Measurements from ENCODE around the gene ALPK1.

Gene ALPK1

DNA sequence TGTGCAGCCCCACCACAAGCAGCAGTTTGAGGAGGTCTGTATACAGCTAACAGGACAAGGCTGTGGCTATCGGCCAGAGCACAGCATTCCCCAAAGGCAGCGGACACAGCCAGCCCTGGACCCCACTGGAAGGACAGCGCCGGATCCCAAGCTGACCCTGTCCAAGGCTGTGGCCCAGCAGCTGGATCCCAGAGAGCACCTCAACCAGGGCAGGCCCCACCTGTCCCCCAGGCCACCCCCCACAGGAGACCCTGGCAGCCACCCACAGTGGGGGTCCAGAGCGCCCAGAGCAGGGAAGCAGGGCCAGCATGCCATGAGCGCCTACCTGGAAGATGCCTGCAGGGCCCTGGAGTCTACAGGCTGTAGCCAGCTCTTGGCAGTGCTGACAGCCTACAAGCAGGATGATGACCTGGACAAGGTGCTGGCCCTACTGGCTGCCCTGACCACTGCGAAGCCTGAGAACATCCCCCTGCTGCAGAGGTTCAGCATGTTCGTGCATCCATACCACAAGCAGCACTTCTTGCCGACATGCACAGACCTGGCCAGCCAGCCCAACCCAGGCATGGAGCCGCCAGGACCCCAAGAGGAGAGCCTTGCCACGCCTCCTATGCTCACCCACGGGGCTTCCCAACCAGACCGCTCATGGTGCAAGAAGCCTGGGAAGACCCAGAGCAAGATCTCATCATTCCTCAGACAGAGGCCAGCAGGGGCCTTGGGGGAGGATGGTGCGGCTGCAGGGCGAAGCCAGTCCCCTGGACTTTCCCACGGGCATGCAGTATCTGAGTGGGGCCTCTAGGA lies 62.0 kb downstream of the ALPK1 start:
- H3K4me3 ChIP-seq (ENCODE audit: low read depth, low read length): no peak overlapping the region
- no peak overlapping the region for H3K27ac ChIP-seq (ENCODE audit: extremely low read depth, low read depth, low read length)
- no peaks in the 10 kb centered on the region for H3K4me1 ChIP-seq (ENCODE audit: control insufficient read depth, insufficient read depth, low read length)
- POLR2A ChIA-PET: no interaction called here
- TF ChIP-seq SALL2 (tag by site-specific recombination; IDR thresholded peaks at IDR 0.05; ENCODE audit: borderline replicate concordance) (no peak), ZNF138 (tag by site-specific recombination; IDR thresholded peaks at IDR 0.05; ENCODE audit: borderline replicate concordance) (no peak), ZNF670 (tag by site-specific recombination; IDR thresholded peaks at IDR 0.05; ENCODE audit: low read depth) (no peak), ZFP69B (tag by site-specific recombination; IDR thresholded peaks at IDR 0.05) (no peak), MEIS1 (CRISPR knock-in tag; IDR thresholded peaks at IDR 0.05; ENCODE audit: borderline replicate concordance) (no peak), ZNF184 (tag by site-specific recombination; IDR thresholded peaks at IDR 0.05) (no peak), ZFP3 (tag by site-specific recombination; IDR thresholded peaks at IDR 0.05; ENCODE audit: low read depth) (no peak)
- TF ChIP-seq, protein P1, sequence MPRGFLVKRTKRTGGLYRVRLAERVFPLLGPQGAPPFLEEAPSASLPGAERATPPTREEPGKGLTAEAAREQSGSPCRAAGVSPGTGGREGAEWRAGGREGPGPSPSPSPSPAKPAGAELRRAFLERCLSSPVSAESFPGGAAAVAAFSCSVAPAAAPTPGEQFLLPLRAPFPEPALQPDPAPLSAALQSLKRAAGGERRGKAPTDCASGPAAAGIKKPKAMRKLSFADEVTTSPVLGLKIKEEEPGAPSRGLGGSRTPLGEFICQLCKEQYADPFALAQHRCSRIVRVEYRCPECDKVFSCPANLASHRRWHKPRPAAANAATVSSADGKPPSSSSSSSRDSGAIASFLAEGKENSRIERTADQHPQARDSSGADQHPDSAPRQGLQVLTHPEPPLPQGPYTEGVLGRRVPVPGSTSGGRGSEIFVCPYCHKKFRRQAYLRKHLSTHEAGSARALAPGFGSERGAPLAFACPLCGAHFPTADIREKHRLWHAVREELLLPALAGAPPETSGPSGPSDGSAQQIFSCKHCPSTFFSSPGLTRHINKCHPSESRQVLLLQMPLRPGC (tag by site-specific recombination; IDR thresholded peaks at IDR 0.05): no peak
- TF ChIP-seq, protein P2, sequence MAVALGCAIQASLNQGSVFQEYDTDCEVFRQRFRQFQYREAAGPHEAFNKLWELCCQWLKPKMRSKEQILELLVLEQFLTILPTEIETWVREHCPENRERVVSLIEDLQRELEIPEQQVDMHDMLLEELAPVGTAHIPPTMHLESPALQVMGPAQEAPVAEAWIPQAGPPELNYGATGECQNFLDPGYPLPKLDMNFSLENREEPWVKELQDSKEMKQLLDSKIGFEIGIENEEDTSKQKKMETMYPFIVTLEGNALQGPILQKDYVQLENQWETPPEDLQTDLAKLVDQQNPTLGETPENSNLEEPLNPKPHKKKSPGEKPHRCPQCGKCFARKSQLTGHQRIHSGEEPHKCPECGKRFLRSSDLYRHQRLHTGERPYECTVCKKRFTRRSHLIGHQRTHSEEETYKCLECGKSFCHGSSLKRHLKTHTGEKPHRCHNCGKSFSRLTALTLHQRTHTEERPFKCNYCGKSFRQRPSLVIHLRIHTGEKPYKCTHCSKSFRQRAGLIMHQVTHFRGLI (tag by site-specific recombination; IDR thresholded peaks at IDR 0.05): no peak
- TF ChIP-seq, protein P3, sequence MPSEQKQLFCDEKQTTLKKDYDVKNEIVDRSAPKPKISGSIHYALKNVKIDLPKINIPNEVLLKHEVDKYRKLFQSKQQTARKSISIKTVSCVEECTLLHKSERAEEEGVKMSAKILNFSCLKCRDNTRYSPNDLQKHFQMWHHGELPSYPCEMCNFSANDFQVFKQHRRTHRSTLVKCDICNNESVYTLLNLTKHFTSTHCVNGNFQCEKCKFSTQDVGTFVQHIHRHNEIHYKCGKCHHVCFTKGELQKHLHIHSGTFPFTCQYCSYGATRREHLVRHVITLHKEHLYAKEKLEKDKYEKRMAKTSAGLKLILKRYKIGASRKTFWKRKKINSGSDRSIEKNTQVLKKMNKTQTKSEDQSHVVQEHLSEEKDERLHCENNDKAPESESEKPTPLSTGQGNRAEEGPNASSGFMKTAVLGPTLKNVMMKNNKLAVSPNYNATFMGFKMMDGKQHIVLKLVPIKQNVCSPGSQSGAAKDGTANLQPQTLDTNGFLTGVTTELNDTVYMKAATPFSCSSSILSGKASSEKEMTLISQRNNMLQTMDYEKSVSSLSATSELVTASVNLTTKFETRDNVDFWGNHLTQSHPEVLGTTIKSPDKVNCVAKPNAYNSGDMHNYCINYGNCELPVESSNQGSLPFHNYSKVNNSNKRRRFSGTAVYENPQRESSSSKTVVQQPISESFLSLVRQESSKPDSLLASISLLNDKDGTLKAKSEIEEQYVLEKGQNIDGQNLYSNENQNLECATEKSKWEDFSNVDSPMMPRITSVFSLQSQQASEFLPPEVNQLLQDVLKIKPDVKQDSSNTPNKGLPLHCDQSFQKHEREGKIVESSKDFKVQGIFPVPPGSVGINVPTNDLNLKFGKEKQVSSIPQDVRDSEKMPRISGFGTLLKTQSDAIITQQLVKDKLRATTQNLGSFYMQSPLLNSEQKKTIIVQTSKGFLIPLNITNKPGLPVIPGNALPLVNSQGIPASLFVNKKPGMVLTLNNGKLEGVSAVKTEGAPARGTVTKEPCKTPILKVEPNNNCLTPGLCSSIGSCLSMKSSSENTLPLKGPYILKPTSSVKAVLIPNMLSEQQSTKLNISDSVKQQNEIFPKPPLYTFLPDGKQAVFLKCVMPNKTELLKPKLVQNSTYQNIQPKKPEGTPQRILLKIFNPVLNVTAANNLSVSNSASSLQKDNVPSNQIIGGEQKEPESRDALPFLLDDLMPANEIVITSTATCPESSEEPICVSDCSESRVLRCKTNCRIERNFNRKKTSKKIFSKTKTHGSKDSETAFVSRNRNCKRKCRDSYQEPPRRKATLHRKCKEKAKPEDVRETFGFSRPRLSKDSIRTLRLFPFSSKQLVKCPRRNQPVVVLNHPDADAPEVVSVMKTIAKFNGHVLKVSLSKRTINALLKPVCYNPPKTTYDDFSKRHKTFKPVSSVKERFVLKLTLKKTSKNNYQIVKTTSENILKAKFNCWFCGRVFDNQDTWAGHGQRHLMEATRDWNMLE (tag by site-specific recombination; conservative IDR thresholded peaks at IDR 0.05; ENCODE audit: low read depth): no peak
- CTCF ChIA-PET: no interaction called here
- no peaks in the 10 kb centered on the region for H3K9me3 ChIP-seq (ENCODE audit: control insufficient read depth, insufficient read depth, low read depth, low read length)
- H3K36me3 ChIP-seq (ENCODE audit: control insufficient read depth in 2 of 2, insufficient read depth in 1 of 2, low read length in 2 of 2): no peaks in the 10 kb centered on the region

DNA sequence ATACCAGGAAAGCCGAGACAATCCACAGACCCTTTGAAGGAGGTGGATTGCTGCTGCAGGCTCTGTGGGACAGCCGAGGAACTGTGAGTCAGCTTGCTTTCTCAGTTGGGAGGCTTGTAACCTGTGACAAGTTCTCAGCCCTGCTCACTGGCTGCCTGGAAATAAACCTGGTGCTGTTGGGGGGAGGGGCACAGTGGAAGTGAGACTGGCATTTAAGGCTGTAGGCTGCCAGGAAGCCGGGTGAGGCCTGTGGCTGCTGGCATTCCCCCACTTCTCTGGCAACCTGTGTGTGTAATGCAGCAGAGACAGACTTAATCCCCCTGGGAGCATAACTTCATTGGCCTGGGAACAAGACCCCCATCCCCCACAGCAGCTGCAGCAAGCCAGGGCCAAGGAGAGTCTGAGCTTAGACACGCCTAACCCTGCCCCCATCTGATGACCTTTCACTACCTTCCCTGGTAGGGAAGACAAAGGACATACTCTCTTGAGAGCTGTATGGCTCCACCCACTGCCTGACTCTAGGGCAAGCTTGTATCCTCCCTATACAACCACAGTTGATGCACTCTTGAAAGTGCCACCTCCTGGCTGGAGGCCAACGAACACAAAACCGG lies 64.1 kb downstream of the ALPK1 start:
- H3K27ac ChIP-seq (ENCODE audit: extremely low read depth, low read depth, low read length): no peak overlapping the region
- ChIA-PET POLR2A (no interaction called here), CTCF (interaction anchor here (1.3 kb wide), 1 partner anchor 34 kb away, joined by 3 read pairs; no protein-coding TSS in a partner anchor)

DNA sequence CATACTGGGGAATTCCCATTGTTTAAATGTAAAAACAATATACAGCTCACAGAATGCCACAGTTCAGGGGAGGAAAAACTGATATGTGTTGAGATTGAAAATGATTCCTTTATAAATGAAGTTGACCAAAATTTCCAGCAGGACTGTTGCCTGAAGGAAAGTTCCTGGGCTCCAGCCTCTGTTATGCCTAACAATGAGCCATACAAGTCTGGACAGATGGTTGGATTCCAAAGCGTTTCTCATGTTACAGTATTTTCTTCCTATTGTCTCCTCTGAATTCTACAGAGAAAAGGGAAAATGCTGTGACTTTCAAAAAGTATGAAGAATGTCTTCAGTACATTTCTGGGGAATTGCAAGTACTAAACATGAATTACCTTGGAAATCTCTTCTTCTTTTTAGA lies 73.3 kb downstream of the ALPK1 start:
- Histone ChIP-seq H3K4me1 (ENCODE audit: control insufficient read depth, insufficient read depth, low read length) (no peaks in the 10 kb centered on the region), H3K36me3 (ENCODE audit: control insufficient read depth in 2 of 2, insufficient read depth in 1 of 2, low read length in 2 of 2) (no peaks in the 10 kb centered on the region), H3K4me3 (ENCODE audit: low read depth, low read length) (no peak overlapping the region), H3K27ac (ENCODE audit: extremely low read depth, low read depth, low read length) (no peak overlapping the region), H3K9me3 (ENCODE audit: control insufficient read depth, insufficient read depth, low read depth, low read length) (no peaks in the 10 kb centered on the region)
- ChIA-PET CTCF (interaction anchor here (0.6 to 1.2 kb wide), 3 partner anchors 16 to 154 kb away, joined by 3 to 4 read pairs (median 3); no protein-coding TSS in a partner anchor), POLR2A (no interaction called here)
- TF ChIP-seq ZNF664 (tag by site-specific recombination; IDR thresholded peaks at IDR 0.05) (no peak), ZNF48 (tag by site-specific recombination; IDR thresholded peaks at IDR 0.05) (no peak), SETDB1 (IDR thresholded peaks at IDR 0.05; ENCODE audit: insufficient read length, low read length) (no peak), ZBTB20 (tag by site-specific recombination; IDR thresholded peaks at IDR 0.05) (no peak), ZNF391 (tag by site-specific recombination; IDR thresholded peaks at IDR 0.05; ENCODE audit: borderline replicate concordance, low read depth) (no peak), ZNF501 (tag by site-specific recombination; IDR thresholded peaks at IDR 0.05) (no peak)
- TF ChIP-seq, protein P4, sequence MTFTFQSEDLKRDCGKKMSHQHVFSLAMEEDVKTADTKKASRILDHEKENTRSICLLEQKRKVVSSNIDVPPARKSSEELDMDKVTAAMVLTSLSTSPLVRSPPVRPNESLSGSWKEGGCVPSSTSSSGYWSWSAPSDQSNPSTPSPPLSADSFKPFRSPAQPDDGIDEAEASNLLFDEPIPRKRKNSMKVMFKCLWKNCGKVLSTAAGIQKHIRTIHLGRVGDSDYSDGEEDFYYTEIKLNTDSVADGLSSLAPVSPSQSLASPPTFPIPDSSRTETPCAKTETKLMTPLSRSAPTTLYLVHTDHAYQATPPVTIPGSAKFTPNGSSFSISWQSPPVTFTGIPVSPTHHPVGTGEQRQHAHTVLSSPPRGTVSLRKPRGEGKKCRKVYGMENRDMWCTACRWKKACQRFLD (tag by site-specific recombination; IDR thresholded peaks at IDR 0.05): no peak

More for the DNA sequence above, 64.1 kb downstream of the ALPK1 start:
- Histone ChIP-seq H3K4me1 (ENCODE audit: control insufficient read depth, insufficient read depth, low read length) (no peaks in the 10 kb centered on the region), H3K9me3 (ENCODE audit: control insufficient read depth, insufficient read depth, low read depth, low read length) (no peaks in the 10 kb centered on the region), H3K36me3 (ENCODE audit: control insufficient read depth in 2 of 2, insufficient read depth in 1 of 2, low read length in 2 of 2) (no peaks in the 10 kb centered on the region), H3K4me3 (ENCODE audit: low read depth, low read length) (no peak overlapping the region)
- TF ChIP-seq ZNF549 (tag by site-specific recombination; IDR thresholded peaks at IDR 0.05) (no peak), ZNF600 (tag by site-specific recombination; IDR thresholded peaks at IDR 0.05) (no peak)
